ENCODE results near the gene AQP10.

DNA sequence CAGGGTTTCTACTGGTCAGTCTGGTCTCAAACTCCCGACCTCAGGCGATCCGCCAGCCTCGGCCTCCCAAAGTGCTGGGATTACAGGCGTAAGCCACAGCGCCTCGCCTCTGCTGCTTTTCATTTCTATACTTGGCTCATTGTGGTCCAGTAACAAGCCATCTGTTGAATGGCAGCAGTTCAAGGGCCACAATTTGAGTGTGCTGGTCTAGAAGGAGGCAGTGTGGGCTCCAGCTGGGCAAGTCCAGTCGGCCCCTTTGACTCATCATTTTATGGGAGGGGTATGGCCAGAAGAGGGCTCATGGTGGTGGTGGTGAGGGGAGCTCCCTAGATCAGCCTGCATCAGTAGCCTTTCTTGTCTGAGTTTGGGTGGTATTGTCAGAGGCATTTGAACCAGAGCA lies 37.6 kb downstream of the AQP10 start:
- TF ChIP-seq CTCF (conservative IDR thresholded peaks at IDR 0.05 in 1 of 2, IDR thresholded peaks at IDR 0.05 in 1 of 2; ENCODE audit: low read depth in 1 of 2, low read length in 2 of 2) (no peak), EZH2 (IDR thresholded peaks at IDR 0.05; ENCODE audit: low read length, missing control alignments) (no peak)

Measured in fibroblast of lung (primary cell).